WTC11 (cell line): ENCODE results near the gene TMEM156. TPM values are rescaled to one million over a fixed set of nuclear protein-coding genes. Genes with fewer than 3 reads are reported as not detected.

Experiments
- ATAC-seq: fragments of 200-7000 bp; cut with Tn5 transposase; 2 replicates; pipeline ENCODE4 v1.10.0; 2021; ENCODE audit warnings: mild to moderate bottlenecking, moderate library complexity
- CTCF ChIA-PET: fragments of 300-600 bp; sonication (Branson Sonifier 250); formaldehyde crosslinking; loops from one replicate; lab custom pipeline; 2021; ENCODE audit warnings: antibody characterized with exemption; lab: Charles Lee
- POLR2A ChIA-PET: fragments of 350-600 bp; sonication (Branson Sonifier 250); formaldehyde crosslinking; loops from one replicate; lab custom pipeline; 2021; ENCODE audit warnings: antibody characterized with exemption; lab: Charles Lee
- DNase-seq: peaks from one replicate; pipeline ENCODE4 v3.0.0; 2021; ENCODE audit warnings: low spot score
- H3K27ac Mint-ChIP-seq: 2 replicates; pipeline ENCODE4 v1.8.0; 2021; ENCODE audit warnings: mixed read lengths
- H3K27me3 Mint-ChIP-seq: 2 replicates; pipeline ENCODE4 v1.8.0; 2021; ENCODE audit warnings: low read depth, mild to moderate bottlenecking, moderate library complexity, mixed read lengths
- H3K36me3 Mint-ChIP-seq: 2 replicates; pipeline ENCODE4 v1.8.0; 2021; ENCODE audit warnings: mixed read lengths
- H3K4me1 Mint-ChIP-seq: 2 replicates; pipeline ENCODE4 v1.8.0; 2022; ENCODE audit warnings: mixed read lengths
- H3K4me3 Mint-ChIP-seq: 2 replicates; pipeline ENCODE4 v1.8.0; 2021; ENCODE audit warnings: mild to moderate bottlenecking, moderate library complexity, mixed read lengths
- H3K9me3 Mint-ChIP-seq: 2 replicates; pipeline ENCODE4 v1.8.0; 2021; ENCODE audit warnings: mixed read lengths
- CREM ChIP-seq: sonication (generic); formaldehyde crosslinking; IDR thresholded peaks from 2 replicates; pipeline ENCODE4 v1.8.1; 2022; ENCODE audit warnings: mild to moderate bottlenecking, missing genetic modification reagents, moderate library complexity
- ELF4 ChIP-seq: sonication (generic); formaldehyde crosslinking; IDR thresholded peaks from 2 replicates; pipeline ENCODE4 v1.8.1; 2022; ENCODE audit warnings: low read depth, mild to moderate bottlenecking, moderate library complexity, missing genetic modification reagents
- ETV6 ChIP-seq: sonication (generic); formaldehyde crosslinking; IDR thresholded peaks from 2 replicates; pipeline ENCODE4 v1.8.1; 2022; ENCODE audit warnings: mild to moderate bottlenecking, missing genetic modification reagents
- FOXJ3 ChIP-seq: sonication (generic); formaldehyde crosslinking; IDR thresholded peaks from 2 replicates; pipeline ENCODE4 v1.9.0; 2021; ENCODE audit warnings: missing genetic modification reagents, mild to moderate bottlenecking, borderline replicate concordance
- IRF2 ChIP-seq: sonication (generic); formaldehyde crosslinking; IDR thresholded peaks from 2 replicates; pipeline ENCODE4 v1.8.0; 2022; ENCODE audit warnings: low read depth, missing genetic modification reagents, borderline replicate concordance
- MXD4 ChIP-seq: fragments of 250-450 bp; sonication (Bioruptor Pico); IDR thresholded peaks from 2 replicates; pipeline ENCODE4 v1.8.0; 2021; ENCODE audit warnings: mild to moderate bottlenecking, moderate library complexity, borderline replicate concordance
- NR1H2 ChIP-seq: sonication (generic); formaldehyde crosslinking; IDR thresholded peaks from 2 replicates; pipeline ENCODE4 v1.9.0; 2021; ENCODE audit warnings: mild to moderate bottlenecking, moderate library complexity, missing genetic modification reagents
- NR3C1 ChIP-seq: sonication (generic); formaldehyde crosslinking; conservative IDR thresholded peaks from 2 replicates; pipeline ENCODE4 v1.8.1; 2023; ENCODE audit warnings: low read depth, mild to moderate bottlenecking, missing genetic modification reagents
- PRRX2 ChIP-seq: fragments of 250-450 bp; sonication (Bioruptor Pico); IDR thresholded peaks from 2 replicates; pipeline ENCODE4 v1.8.0; 2021; ENCODE audit warnings: mild to moderate bottlenecking
- SMAD3 ChIP-seq: sonication (generic); formaldehyde crosslinking; IDR thresholded peaks from 2 replicates; pipeline ENCODE4 v1.8.0; 2022; ENCODE audit warnings: missing genetic modification reagents, mild to moderate bottlenecking, borderline replicate concordance
- SMAD4 ChIP-seq: sonication (generic); formaldehyde crosslinking; IDR thresholded peaks from 2 replicates; pipeline ENCODE4 v1.8.0; 2022; ENCODE audit warnings: mild to moderate bottlenecking, missing genetic modification reagents
- TP53 ChIP-seq: sonication (generic); formaldehyde crosslinking; IDR thresholded peaks from 2 replicates; pipeline ENCODE4 v1.8.1; 2023; ENCODE audit warnings: mild to moderate bottlenecking, missing genetic modification reagents
- ZNF396 ChIP-seq: fragments of 250-450 bp; sonication (Bioruptor Pico); IDR thresholded peaks from 2 replicates; pipeline ENCODE4 v1.8.0; 2021; ENCODE audit warnings: mild to moderate bottlenecking, moderate library complexity, borderline replicate concordance
- ZNF423 ChIP-seq: fragments of 250-450 bp; sonication (Bioruptor Pico); IDR thresholded peaks from 2 replicates; pipeline ENCODE4 v2.1.2; 2022; ENCODE audit warnings: mild to moderate bottlenecking, moderate library complexity
- total RNA-seq: library from RNA; stranded (reverse); gene quantifications from 3 replicates; pipeline ENCODE4 v1.2.3, GENCODE V29; 2021
- TF ChIP-seq, protein P1 (sequence below): sonication (generic); formaldehyde crosslinking; IDR thresholded peaks from 2 replicates; pipeline ENCODE4 v1.8.0; 2023; ENCODE audit warnings: mild to moderate bottlenecking, missing genetic modification reagents
- TF ChIP-seq, protein P2 (sequence below): sonication (generic); formaldehyde crosslinking; IDR thresholded peaks from 2 replicates; pipeline ENCODE4 v1.8.1; 2023; ENCODE audit warnings: mild to moderate bottlenecking, missing genetic modification reagents, borderline replicate concordance
- TF ChIP-seq, protein P3 (sequence below): sonication (generic); formaldehyde crosslinking; IDR thresholded peaks from 2 replicates; pipeline ENCODE4 v1.8.1; 2022; ENCODE audit warnings: low read depth, mild to moderate bottlenecking, moderate library complexity, missing genetic modification reagents, borderline replicate concordance
- TF ChIP-seq, protein P4 (sequence below): fragments of 250-450 bp; sonication (Bioruptor Pico); IDR thresholded peaks from 2 replicates; pipeline ENCODE4 v2.1.2; 2022; ENCODE audit warnings: mild to moderate bottlenecking, moderate library complexity
- TF ChIP-seq, protein P5 (sequence below): sonication (generic); formaldehyde crosslinking; IDR thresholded peaks from 2 replicates; pipeline ENCODE4 v1.8.1; 2023; ENCODE audit warnings: mild to moderate bottlenecking, missing genetic modification reagents
- TF ChIP-seq, protein P6 (sequence below): fragments of 200-600 bp; IDR thresholded peaks from 2 replicates; pipeline ENCODE4 v1.8.0; 2022; ENCODE audit warnings: antibody characterized with exemption

The TMEM156 gene
- total RNA-seq, 1 experiment from 2014 or later, result 0.24 TPM

DNA sequence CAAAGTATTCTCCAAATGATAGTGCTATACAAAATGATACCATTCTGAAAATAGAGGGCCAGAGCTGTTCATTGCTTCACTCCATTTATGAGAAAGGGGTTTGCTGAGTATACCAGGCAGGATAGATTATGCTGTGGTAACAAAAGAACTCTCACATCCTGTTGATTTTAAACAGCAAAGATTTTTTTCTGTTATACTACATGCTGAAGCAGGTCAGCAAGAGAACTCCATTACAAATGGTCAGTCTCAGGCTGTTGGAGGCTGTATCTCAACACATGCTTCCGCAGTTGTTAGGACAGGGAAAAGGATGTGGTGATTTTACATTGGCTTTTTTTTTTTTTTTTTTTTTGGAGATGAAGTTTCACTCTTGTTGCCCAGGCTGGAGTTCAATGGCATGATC is 16.1 kb upstream of the TMEM156 start (continued):
- TF ChIP-seq, protein P1, sequence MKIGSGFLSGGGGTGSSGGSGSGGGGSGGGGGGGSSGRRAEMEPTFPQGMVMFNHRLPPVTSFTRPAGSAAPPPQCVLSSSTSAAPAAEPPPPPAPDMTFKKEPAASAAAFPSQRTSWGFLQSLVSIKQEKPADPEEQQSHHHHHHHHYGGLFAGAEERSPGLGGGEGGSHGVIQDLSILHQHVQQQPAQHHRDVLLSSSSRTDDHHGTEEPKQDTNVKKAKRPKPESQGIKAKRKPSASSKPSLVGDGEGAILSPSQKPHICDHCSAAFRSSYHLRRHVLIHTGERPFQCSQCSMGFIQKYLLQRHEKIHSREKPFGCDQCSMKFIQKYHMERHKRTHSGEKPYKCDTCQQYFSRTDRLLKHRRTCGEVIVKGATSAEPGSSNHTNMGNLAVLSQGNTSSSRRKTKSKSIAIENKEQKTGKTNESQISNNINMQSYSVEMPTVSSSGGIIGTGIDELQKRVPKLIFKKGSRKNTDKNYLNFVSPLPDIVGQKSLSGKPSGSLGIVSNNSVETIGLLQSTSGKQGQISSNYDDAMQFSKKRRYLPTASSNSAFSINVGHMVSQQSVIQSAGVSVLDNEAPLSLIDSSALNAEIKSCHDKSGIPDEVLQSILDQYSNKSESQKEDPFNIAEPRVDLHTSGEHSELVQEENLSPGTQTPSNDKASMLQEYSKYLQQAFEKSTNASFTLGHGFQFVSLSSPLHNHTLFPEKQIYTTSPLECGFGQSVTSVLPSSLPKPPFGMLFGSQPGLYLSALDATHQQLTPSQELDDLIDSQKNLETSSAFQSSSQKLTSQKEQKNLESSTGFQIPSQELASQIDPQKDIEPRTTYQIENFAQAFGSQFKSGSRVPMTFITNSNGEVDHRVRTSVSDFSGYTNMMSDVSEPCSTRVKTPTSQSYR (CRISPR knock-in tag), result no peak
- TF ChIP-seq SMAD4 (CRISPR knock-in tag) (no peak), NR1H2 (CRISPR knock-in tag) (no peak), CREM (CRISPR knock-in tag) (no peak), ETV6 (CRISPR knock-in tag) (no peak)
- TF ChIP-seq, all 79 proteins: peak for 0

DNA sequence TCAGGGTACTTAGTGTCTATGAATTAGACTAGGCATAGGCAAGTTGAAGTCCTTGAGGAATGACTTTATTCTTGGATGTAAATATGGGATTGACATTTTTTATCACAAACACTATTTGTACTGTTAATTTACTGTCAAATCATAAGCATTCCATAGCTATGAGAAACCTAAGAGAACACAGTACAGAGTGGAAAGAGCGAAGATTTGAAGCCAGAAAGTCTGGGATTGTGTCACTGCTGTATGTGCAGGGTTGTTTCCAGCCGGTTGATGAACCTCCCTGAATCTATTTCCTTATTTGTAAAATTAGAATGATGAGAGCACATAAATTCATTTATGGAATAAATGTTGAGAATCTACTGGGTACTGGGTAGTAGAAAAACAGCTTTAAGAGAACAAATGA is 15.5 kb upstream of the TMEM156 start:
- Mint-ChIP-seq H3K4me3 (no peak overlapping the region), H3K27ac (no peak overlapping the region), H3K36me3 (no peaks in the 10 kb centered on the region), H3K9me3 (no peaks in the 10 kb centered on the region), H3K4me1 (peaks cover 33% of the 10 kb centered on the region), H3K27me3 (no peaks in the 10 kb centered on the region)
- no peak for TF ChIP-seq ZNF396 (CRISPR knock-in tag)
- no peak for TF ChIP-seq SMAD4 (CRISPR knock-in tag)
- no peak for TF ChIP-seq NR3C1 (CRISPR knock-in tag)
- TF ChIP-seq, protein P2, sequence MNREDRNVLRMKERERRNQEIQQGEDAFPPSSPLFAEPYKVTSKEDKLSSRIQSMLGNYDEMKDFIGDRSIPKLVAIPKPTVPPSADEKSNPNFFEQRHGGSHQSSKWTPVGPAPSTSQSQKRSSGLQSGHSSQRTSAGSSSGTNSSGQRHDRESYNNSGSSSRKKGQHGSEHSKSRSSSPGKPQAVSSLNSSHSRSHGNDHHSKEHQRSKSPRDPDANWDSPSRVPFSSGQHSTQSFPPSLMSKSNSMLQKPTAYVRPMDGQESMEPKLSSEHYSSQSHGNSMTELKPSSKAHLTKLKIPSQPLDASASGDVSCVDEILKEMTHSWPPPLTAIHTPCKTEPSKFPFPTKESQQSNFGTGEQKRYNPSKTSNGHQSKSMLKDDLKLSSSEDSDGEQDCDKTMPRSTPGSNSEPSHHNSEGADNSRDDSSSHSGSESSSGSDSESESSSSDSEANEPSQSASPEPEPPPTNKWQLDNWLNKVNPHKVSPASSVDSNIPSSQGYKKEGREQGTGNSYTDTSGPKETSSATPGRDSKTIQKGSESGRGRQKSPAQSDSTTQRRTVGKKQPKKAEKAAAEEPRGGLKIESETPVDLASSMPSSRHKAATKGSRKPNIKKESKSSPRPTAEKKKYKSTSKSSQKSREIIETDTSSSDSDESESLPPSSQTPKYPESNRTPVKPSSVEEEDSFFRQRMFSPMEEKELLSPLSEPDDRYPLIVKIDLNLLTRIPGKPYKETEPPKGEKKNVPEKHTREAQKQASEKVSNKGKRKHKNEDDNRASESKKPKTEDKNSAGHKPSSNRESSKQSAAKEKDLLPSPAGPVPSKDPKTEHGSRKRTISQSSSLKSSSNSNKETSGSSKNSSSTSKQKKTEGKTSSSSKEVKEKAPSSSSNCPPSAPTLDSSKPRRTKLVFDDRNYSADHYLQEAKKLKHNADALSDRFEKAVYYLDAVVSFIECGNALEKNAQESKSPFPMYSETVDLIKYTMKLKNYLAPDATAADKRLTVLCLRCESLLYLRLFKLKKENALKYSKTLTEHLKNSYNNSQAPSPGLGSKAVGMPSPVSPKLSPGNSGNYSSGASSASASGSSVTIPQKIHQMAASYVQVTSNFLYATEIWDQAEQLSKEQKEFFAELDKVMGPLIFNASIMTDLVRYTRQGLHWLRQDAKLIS (CRISPR knock-in tag), result no peak
- no peak for TF ChIP-seq PRRX2
- TF ChIP-seq MXD4 (CRISPR knock-in tag), result no peak
- no peak for TF ChIP-seq CREM (CRISPR knock-in tag)
- TF ChIP-seq, protein P3, sequence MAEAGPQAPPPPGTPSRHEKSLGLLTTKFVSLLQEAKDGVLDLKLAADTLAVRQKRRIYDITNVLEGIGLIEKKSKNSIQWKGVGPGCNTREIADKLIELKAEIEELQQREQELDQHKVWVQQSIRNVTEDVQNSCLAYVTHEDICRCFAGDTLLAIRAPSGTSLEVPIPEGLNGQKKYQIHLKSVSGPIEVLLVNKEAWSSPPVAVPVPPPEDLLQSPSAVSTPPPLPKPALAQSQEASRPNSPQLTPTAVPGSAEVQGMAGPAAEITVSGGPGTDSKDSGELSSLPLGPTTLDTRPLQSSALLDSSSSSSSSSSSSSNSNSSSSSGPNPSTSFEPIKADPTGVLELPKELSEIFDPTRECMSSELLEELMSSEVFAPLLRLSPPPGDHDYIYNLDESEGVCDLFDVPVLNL, result no peak
- TF ChIP-seq, protein P4, sequence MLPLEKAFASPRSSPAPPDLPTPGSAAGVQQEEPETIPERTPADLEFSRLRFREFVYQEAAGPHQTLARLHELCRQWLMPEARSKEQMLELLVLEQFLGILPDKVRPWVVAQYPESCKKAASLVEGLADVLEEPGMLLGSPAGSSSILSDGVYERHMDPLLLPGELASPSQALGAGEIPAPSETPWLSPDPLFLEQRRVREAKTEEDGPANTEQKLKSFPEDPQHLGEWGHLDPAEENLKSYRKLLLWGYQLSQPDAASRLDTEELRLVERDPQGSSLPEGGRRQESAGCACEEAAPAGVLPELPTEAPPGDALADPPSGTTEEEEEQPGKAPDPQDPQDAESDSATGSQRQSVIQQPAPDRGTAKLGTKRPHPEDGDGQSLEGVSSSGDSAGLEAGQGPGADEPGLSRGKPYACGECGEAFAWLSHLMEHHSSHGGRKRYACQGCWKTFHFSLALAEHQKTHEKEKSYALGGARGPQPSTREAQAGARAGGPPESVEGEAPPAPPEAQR (CRISPR knock-in tag), result no peak
- no peak for TF ChIP-seq TP53 (CRISPR knock-in tag)
- TF ChIP-seq, protein P5, sequence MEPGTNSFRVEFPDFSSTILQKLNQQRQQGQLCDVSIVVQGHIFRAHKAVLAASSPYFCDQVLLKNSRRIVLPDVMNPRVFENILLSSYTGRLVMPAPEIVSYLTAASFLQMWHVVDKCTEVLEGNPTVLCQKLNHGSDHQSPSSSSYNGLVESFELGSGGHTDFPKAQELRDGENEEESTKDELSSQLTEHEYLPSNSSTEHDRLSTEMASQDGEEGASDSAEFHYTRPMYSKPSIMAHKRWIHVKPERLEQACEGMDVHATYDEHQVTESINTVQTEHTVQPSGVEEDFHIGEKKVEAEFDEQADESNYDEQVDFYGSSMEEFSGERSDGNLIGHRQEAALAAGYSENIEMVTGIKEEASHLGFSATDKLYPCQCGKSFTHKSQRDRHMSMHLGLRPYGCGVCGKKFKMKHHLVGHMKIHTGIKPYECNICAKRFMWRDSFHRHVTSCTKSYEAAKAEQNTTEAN, result no peak
- no peak for TF ChIP-seq NR1H2 (CRISPR knock-in tag)
- no peak for TF ChIP-seq ETV6 (CRISPR knock-in tag)
- TF ChIP-seq ZNF423 (CRISPR knock-in tag), result no peak
- no peak for TF ChIP-seq IRF2 (CRISPR knock-in tag)
- TF ChIP-seq SMAD3 (CRISPR knock-in tag), result no peak
- TF ChIP-seq, protein P6, sequence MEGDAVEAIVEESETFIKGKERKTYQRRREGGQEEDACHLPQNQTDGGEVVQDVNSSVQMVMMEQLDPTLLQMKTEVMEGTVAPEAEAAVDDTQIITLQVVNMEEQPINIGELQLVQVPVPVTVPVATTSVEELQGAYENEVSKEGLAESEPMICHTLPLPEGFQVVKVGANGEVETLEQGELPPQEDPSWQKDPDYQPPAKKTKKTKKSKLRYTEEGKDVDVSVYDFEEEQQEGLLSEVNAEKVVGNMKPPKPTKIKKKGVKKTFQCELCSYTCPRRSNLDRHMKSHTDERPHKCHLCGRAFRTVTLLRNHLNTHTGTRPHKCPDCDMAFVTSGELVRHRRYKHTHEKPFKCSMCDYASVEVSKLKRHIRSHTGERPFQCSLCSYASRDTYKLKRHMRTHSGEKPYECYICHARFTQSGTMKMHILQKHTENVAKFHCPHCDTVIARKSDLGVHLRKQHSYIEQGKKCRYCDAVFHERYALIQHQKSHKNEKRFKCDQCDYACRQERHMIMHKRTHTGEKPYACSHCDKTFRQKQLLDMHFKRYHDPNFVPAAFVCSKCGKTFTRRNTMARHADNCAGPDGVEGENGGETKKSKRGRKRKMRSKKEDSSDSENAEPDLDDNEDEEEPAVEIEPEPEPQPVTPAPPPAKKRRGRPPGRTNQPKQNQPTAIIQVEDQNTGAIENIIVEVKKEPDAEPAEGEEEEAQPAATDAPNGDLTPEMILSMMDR, result no peak
- no peak for TF ChIP-seq ELF4 (CRISPR knock-in tag)
- no peak for TF ChIP-seq FOXJ3
- CTCF ChIA-PET, result no interaction called here
- DNase-seq (no peak), ATAC-seq (no peak)
- POLR2A ChIA-PET, result no interaction called here
